HFFc6 (cell line): Measurements from ENCODE around the gene RAB21. TPM values are rescaled to one million over a fixed set of nuclear protein-coding genes. Genes with fewer than 3 reads are reported as not detected.

Experiments used
- DNase-seq: peaks from one replicate; pipeline ENCODE4 v3.0.0-alpha.2; 2018
- H3K27ac Mint-ChIP-seq: 2 replicates; pipeline ENCODE4 v1.8.0; 2020; ENCODE audit warnings: mild to moderate bottlenecking, mixed read lengths
- H3K27me3 Mint-ChIP-seq: 2 replicates; pipeline ENCODE4 v1.8.0; 2021; ENCODE audit warnings: mild to moderate bottlenecking, moderate library complexity, mixed read lengths; ENCODE audit not compliant: insufficient read depth
- H3K36me3 Mint-ChIP-seq: 2 replicates; pipeline ENCODE4 v1.8.0; 2021; ENCODE audit warnings: low read depth, mixed read lengths
- H3K4me1 Mint-ChIP-seq: 2 replicates; pipeline ENCODE4 v1.8.0; 2020; ENCODE audit warnings: low read depth, mixed read lengths
- H3K4me3 Mint-ChIP-seq: 2 replicates; pipeline ENCODE4 v1.8.0; 2020; ENCODE audit warnings: mild to moderate bottlenecking, moderate library complexity, mixed read lengths
- H3K9me3 Mint-ChIP-seq: 2 replicates; pipeline ENCODE4 v1.8.0; 2020; ENCODE audit warnings: mild to moderate bottlenecking, mixed read lengths
- CTCF ChIP-seq: fragments of 200-600 bp; sonication (generic); IDR thresholded peaks from 2 replicates; pipeline ENCODE4 v1.5.0; 2021; ENCODE audit warnings: antibody characterized with exemption, mild to moderate bottlenecking
- total RNA-seq, 6 experiments: library from RNA; stranded (reverse); fragmentation: NEBNext Ultra II Directional; extraction: Animal tissue kit (Norgen Biotek cat#: 25700); gene quantifications; 2 replicates in 1 of 6; 3 replicates in 5 of 6; pipeline ENCODE4 v1.2.3, GENCODE V29; 2021

RAB21 gene
- total RNA-seq, 6 experiments from 2014 or later = 79.3 to 93.5 (median 86.6) TPM

GRCh38 chr12:71744522-71745300, 10.0 kb upstream of the RAB21 start:
- no peak for TF ChIP-seq CTCF
- Mint-ChIP-seq H3K4me1 (no peaks in the 10 kb centered on the region), H3K36me3 (no peaks in the 10 kb centered on the region), H3K27me3 (no peaks in the 10 kb centered on the region; the same call in none of the 2 replicates), H3K9me3 (no peaks in the 10 kb centered on the region), H3K4me3 (no peak overlapping the region), H3K27ac (no peak overlapping the region)
- no peak for DNase-seq

- no peak overlapping the region for H3K4me3 Mint-ChIP-seq
- no peaks in the 10 kb centered on the region for H3K36me3 Mint-ChIP-seq
- no peak overlapping the region for H3K27ac Mint-ChIP-seq
- no peaks in the 10 kb centered on the region; the same call in none of the 2 replicates for H3K27me3 Mint-ChIP-seq
- no peaks in the 10 kb centered on the region for H3K9me3 Mint-ChIP-seq
- H3K4me1 Mint-ChIP-seq = no peaks in the 10 kb centered on the region
- peak; percentile 67 for DNase-seq
- peak; percentile 84 for TF ChIP-seq CTCF
These were observed 7.6 kb upstream of the RAB21 start for GRCh38 chr12:71746974-71747611.

- Mint-ChIP-seq H3K36me3 (no peaks in the 10 kb centered on the region), H3K9me3 (no peaks in the 10 kb centered on the region), H3K27ac (no peak overlapping the region), H3K4me3 (no peak overlapping the region), H3K27me3 (no peaks in the 10 kb centered on the region; the same call in none of the 2 replicates), H3K4me1 (no peaks in the 10 kb centered on the region)
- DNase-seq = no peak
- TF ChIP-seq CTCF = no peak
These were observed 6.4 kb upstream of the RAB21 start for GRCh38 chr12:71748081-71748850.

GRCh38 chr12:71749666-71750065, 5.0 kb upstream of the RAB21 start:
- Mint-ChIP-seq H3K9me3 (no peaks in the 10 kb centered on the region), H3K4me3 (no peak overlapping the region), H3K4me1 (peaks cover 7% of the 10 kb centered on the region), H3K27me3 (peaks cover under 1% of the 10 kb centered on the region), H3K27ac (no peak overlapping the region), H3K36me3 (no peaks in the 10 kb centered on the region)
- no peak for DNase-seq
- no peak for TF ChIP-seq CTCF

- peaks cover 1% of the 10 kb centered on the region for H3K27me3 Mint-ChIP-seq
- H3K4me3 Mint-ChIP-seq = no peak overlapping the region
- no peak overlapping the region for H3K27ac Mint-ChIP-seq
- H3K9me3 Mint-ChIP-seq = peaks cover 8% of the 10 kb centered on the region
- peaks cover 24% of the 10 kb centered on the region for H3K36me3 Mint-ChIP-seq
- peaks cover 18% of the 10 kb centered on the region for H3K4me1 Mint-ChIP-seq
- no peak for DNase-seq
- no peak for TF ChIP-seq CTCF
These were observed 1.8 kb upstream of the RAB21 start for GRCh38 chr12:71752891-71753290.
